Cardiac muscle cell (in vitro differentiated cells and primary cell): ENCODE measurements around the gene ALK. TPM values are rescaled to one million over a fixed set of nuclear protein-coding genes. Genes with fewer than 3 reads are reported as not detected.
"Not testable (repeated sequence)": the region's sequence is repeated elsewhere in the genome, so short reads cannot be mapped to it uniquely, and the experiment has no call there.

Experiments
- DNase-seq, 2 donors: peaks; one replicate each; pipeline versions ENCODE4 v3.0.0 to v3.0.0-alpha.2; 2010 to 2017; ENCODE audit warnings: low read depth in 1 of 2, low spot score in 1 of 2
- H3K27ac ChIP-seq: fragments of 200-600 bp; sonication (generic); 2 replicates; pipeline ENCODE4 v1.5.1; 2016
- H3K27me3 ChIP-seq: fragments of 200-600 bp; sonication (generic); 2 replicates; pipeline ENCODE4 v1.6.0; 2016; ENCODE audit warnings: control low read depth
- H3K36me3 ChIP-seq: fragments of 200-600 bp; sonication (generic); 2 replicates; pipeline ENCODE4 v1.5.1; 2016; ENCODE audit warnings: control low read depth
- H3K4me1 ChIP-seq: fragments of 200-600 bp; sonication (generic); 2 replicates; pipeline ENCODE4 v1.8.1; 2017; ENCODE audit warnings: low read depth, mild to moderate bottlenecking, mixed run types
- H3K4me3 ChIP-seq: fragments of 200-600 bp; sonication (generic); 2 replicates; pipeline ENCODE4 v1.5.1; 2016; ENCODE audit warnings: mild to moderate bottlenecking
- H3K9me3 ChIP-seq: fragments of 200-600 bp; sonication (generic); 2 replicates; pipeline ENCODE4 v1.5.1; 2017; ENCODE audit warnings: low read depth, mild to moderate bottlenecking, control low read depth
- polyA plus RNA-seq: library from polyadenylated mRNA; unstranded; fragments of >200 nt; fragmentation: Nextera tagmentation; extraction: Ambion mirVana; gene quantifications from 2 replicates; pipeline ENCODE4 v1.2.1, GENCODE V29; 2016
- total RNA-seq: library from RNA; depleted of rRNA; stranded (reverse); fragments of >200 nt; gene quantifications from 2 replicates; pipeline ENCODE4 v1.2.3, GENCODE V29; 2016
- TF ChIP-seq, protein P1 (sequence below): IDR thresholded peaks from 2 replicates; pipeline ENCODE4 v1.5.1; 2012; ENCODE audit warnings: low read depth, mild to moderate bottlenecking, low read length

The ALK gene
- total and polyA plus RNA-seq, 2 experiments from 2014 or later, result 1.8 to 4.3 TPM

DNA sequence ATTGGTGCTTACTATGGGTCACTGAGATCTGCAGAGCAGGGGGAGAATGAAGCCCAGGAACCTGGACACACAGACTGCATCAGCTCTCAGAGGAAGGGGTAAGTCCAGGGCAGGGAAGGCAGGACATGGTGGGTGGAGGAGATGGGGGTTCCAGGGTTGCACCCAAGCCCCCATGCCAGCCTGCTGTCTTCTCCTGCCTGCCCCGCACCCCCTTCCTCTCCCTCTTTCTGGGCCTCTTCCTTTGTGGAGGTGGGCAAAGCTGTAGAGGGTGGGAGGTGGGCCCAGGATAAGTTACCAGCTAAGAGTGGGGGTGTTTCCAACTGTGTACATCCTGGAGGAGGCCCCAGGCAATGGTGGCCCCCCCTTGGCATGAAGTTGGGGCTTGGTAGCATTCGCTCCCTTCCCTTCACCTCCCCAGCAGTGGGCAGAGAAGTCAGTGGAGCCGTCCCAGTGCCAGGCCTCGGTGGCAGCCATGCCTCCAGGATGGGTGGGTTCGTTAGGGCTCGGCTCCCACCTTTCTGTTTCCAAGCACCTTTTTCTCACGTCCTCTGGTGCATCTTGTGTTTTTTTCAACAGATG lies 674.0 kb downstream of the ALK start:
- Histone ChIP-seq H3K36me3 (no peaks in the 10 kb centered on the region), H3K4me3 (no peak overlapping the region), H3K27me3 (no peaks in the 10 kb centered on the region), H3K4me1 (no peaks in the 10 kb centered on the region), H3K9me3 (no peaks in the 10 kb centered on the region), H3K27ac (no peak overlapping the region)
- TF ChIP-seq, protein P1, sequence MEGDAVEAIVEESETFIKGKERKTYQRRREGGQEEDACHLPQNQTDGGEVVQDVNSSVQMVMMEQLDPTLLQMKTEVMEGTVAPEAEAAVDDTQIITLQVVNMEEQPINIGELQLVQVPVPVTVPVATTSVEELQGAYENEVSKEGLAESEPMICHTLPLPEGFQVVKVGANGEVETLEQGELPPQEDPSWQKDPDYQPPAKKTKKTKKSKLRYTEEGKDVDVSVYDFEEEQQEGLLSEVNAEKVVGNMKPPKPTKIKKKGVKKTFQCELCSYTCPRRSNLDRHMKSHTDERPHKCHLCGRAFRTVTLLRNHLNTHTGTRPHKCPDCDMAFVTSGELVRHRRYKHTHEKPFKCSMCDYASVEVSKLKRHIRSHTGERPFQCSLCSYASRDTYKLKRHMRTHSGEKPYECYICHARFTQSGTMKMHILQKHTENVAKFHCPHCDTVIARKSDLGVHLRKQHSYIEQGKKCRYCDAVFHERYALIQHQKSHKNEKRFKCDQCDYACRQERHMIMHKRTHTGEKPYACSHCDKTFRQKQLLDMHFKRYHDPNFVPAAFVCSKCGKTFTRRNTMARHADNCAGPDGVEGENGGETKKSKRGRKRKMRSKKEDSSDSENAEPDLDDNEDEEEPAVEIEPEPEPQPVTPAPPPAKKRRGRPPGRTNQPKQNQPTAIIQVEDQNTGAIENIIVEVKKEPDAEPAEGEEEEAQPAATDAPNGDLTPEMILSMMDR, result no peak
- DNase-seq, result no peak

DNA sequence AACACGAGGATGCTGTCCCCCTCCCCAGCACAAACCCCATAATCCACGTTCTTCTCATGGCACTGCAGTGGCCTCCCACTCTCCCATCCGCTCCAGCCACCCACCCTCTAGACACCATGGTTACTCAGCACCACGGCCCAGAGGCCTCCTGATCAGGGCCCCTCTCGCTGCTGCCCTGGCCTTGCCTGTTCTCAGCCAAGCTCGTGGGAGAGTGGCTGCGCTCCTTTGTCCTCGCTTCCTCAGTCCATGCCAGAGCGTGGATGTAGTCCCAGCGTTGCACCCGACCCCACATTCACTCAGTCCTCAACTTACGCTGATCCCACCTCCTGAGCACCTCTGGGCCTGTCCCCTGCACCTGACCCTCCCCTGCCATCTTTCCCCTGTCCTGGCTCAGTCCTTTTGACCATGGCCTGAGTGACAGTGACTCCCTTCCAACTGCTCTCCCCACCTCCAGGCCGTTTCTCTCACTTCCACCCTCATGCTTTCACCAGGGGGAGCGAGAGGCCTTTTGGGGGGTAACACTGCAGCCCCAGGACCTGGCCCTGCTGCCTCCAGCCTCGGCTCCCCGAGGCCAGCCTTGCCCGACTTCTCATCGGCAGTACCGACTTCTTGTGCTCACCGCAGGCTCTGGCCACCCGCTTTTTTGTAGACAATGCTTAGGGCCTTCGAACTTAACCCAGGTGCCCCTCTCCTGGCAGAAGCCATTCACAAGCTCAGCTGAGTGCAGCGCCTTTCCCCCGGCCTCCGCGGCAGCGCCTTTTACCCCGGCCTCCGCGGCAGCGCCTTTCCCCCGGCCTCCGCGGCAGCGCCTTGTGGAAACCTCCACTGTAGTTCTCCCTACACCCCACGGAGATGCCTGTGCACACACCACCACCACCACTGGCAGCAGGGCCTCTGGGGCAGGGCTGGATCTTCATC lies 674.7 kb downstream of the ALK start:
- Histone ChIP-seq H3K27ac (no peak overlapping the region), H3K36me3 (no peaks in the 10 kb centered on the region), H3K9me3 (no peaks in the 10 kb centered on the region), H3K27me3 (no peaks in the 10 kb centered on the region), H3K4me3 (no peak overlapping the region), H3K4me1 (no peaks in the 10 kb centered on the region)
- TF ChIP-seq, protein P1, result no peak
- DNase-seq, result no peak

DNA sequence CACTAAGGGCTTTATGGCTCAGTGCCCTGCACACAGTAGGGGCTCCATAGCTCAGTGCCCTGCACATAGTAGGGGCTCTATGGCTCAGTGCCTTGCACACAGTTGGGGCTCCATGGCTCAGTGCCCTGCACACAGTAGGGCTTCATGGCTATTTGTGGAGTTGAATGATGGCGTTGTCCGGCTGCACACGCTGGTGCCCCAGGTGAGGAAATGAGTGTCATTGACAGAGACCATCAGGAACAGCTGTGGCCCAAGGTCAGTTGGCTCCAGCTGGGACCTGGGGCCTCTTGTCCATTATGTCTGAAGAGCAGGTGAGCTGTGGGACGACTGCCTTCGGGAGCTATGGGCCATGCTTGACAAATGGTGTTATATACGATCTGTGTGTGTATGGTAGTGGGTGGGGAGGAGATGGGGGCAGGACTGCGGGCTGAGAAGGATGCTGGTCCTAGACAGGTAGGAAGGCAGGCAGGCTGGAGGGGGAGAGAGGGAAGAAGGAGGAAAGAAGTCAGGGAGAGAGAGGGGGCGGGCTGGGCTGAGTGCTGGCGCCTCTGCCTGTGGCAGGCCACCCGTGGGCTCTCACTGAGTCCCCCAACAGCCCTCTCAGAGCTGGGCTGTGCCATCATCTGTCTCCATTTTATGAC lies 675.5 kb downstream of the ALK start:
- no peaks in the 10 kb centered on the region for H3K36me3 ChIP-seq
- no peak overlapping the region for H3K27ac ChIP-seq
- H3K4me3 ChIP-seq, result no peak overlapping the region
- H3K9me3 ChIP-seq, result no peaks in the 10 kb centered on the region
- H3K27me3 ChIP-seq, result no peaks in the 10 kb centered on the region
- H3K4me1 ChIP-seq, result no peaks in the 10 kb centered on the region
- TF ChIP-seq, protein P1, result no peak
- no peak for DNase-seq

DNA sequence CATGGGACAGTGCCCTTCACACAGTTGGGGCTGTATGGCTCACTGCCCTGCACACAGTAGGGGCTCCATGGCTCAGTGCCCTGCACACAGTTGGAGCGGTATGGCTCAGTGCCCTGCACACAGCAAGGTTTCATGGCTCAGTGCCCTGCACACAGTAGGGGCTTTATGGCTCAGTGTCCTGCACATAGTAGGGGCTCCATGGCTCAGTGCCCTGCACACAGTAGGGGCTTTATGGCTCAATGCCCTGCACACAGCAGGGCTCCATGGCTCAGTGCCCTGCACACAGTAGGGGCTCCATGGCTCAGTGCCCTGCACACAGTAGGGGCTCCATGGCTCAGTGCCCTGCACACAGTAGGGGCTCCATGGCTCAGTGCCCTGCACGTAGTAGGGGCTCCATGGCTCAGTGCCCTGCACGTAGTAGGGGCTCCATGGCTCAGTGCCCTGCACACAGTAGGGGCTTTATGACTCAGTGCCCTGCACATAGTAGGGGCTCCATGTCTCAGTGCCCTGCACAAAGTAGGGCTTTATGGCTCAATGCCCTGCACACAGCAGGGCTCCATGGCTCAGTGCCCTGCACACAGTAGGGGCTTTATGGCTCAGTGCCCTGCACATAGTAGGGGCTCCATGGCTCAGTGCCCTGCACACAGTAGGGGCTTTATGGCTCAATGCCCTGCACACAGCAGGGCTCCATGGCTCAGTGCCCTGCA lies 676.2 kb downstream of the ALK start:
- not testable (repeated sequence) for H3K27me3 ChIP-seq, H3K4me3 ChIP-seq, H3K36me3 ChIP-seq, H3K27ac ChIP-seq, H3K4me1 ChIP-seq, DNase-seq, H3K9me3 ChIP-seq

DNA sequence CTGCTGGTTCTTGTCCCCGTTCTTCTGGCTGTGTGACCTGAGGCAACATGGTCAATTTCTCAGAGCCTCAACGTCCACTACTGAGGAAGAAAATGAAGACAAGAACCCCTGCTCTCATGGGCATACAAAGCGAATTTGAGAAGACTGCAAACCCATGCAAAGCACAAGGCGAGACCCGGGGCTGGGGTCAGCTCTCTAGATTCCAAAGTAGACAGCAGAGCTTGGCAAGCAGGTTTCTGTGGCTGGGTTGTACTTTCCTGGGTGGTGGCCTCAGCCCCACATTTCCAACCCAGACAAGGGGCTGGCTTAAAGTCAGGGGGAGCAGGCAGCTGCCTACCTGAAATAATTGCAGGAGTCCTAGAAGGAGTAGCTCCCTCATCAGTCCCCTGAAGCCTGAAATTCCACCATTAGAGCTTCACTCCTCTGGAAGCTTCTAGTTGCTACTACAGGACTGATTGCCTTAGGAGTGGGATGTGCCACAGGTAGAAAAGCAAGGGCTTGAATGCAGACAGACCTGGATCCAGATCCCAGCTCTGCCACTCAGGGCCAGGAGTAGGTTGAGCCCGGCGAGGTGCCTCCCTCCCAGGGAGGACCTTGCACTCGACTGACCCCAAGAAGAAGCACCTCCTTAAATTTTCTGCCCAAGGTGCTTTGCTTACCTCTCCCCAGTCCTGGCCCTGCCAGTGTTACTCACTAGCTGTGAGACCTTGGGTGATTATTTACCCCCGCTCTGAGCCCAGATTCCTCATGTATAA lies 678.6 kb downstream of the ALK start:
- H3K27ac ChIP-seq, result no peak overlapping the region
- H3K9me3 ChIP-seq, result no peaks in the 10 kb centered on the region
- no peaks in the 10 kb centered on the region for H3K36me3 ChIP-seq
- TF ChIP-seq, protein P1, result no peak
- no peak overlapping the region for H3K4me3 ChIP-seq
- H3K27me3 ChIP-seq, result no peaks in the 10 kb centered on the region
- H3K4me1 ChIP-seq, result no peaks in the 10 kb centered on the region
- no peak for DNase-seq
